HL-60 (cell line): ENCODE data around the gene ADGRL3.
"Not testable (repeated sequence)": the region's sequence is repeated elsewhere in the genome, so short reads cannot be mapped to it uniquely, and the experiment has no call there.

Experiments used
- DNase-seq, 2 experiments: peaks; one replicate each; pipeline ENCODE4 v3.0.0-alpha.2; 2010 to 2020; ENCODE audit warnings: low read depth in 1 of 2, low spot score in 1 of 2
- H3K27ac ChIP-seq: fragments of 250-450 bp; sonication (Bioruptor Pico); replicated peaks from 2 replicates; pipeline ENCODE4 v1.5.1; 2020; ENCODE audit warnings: mild to moderate bottlenecking, moderate library complexity
- H3K27me3 ChIP-seq: fragments of 250-450 bp; sonication (Bioruptor Pico); 2 replicates; pipeline ENCODE4 v1.5.1; 2021; ENCODE audit warnings: mild to moderate bottlenecking, moderate library complexity; ENCODE audit not compliant: insufficient read depth, poor library complexity, severe bottlenecking
- H3K4me3 ChIP-seq: replicated peaks from 2 replicates; pipeline ENCODE4 v1.5.1; 2011; ENCODE audit warnings: mild to moderate bottlenecking, control low read depth, low read length; ENCODE audit not compliant: insufficient read depth
- GABPA ChIP-seq: IDR thresholded peaks from 2 replicates; pipeline ENCODE4 v1.6.1; 2012; ENCODE audit warnings: low read depth
- POLR2AphosphoS5 ChIP-seq: IDR thresholded peaks from 2 replicates; pipeline ENCODE4 v1.6.1; 2012; ENCODE audit warnings: low read depth
- SPI1 ChIP-seq: IDR thresholded peaks from 2 replicates; pipeline ENCODE4 v1.6.1; 2012; ENCODE audit warnings: low read depth, mild to moderate bottlenecking, borderline replicate concordance
- TF ChIP-seq, protein P1 (sequence below): IDR thresholded peaks from one replicate; pipeline ENCODE4 v1.5.1; 2011; ENCODE audit warnings: low read length, control low read depth, inconsistent platforms; ENCODE audit not compliant: insufficient read depth
- TF ChIP-seq, protein P2 (sequence below): IDR thresholded peaks from 2 replicates; pipeline ENCODE4 v1.6.1; 2012; ENCODE audit warnings: low read depth; ENCODE audit not compliant: insufficient replicate concordance

Gene ADGRL3

DNA sequence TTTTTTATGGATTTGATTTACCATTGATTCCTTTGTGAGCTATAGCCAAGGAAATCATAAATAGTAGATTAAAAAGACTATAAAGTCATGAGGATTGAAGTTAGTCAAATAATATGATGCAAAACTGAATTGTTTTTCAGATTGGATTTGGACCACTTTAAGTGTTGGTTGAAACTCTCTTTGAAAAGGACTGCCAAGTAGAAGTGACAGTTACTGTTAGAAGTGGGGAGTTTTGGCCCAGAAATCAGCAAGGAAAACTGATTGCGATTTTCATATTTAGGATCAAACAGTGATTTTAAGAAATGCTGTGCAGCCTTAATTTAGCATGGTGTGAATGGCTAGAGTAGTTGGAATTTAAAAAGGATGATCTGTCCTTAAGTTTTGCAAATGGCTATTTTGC is 4.9 kb downstream of the ADGRL3 start:
- Histone ChIP-seq H3K4me3 (no peak overlapping the region), H3K27me3 (peaks cover 35% of the 10 kb centered on the region)

DNA sequence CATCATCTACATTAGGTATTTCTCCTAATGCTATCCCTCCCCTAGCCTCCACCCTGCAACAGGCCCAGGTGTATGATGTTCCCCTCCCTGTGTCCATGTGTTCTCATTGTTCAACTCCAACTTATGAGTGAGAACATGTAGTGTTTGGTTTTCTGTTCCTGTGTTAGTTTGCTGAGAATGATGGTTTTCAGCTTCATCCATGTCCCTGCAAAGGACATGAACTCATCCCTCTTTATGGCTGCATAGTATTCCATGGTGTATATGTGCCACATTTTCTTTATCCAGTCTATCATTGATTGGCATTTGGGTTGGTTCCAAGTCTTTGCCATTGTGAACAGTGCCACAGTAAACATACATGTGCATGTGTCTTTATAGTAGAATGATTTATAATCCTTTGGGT is 7.0 kb downstream of the ADGRL3 start:
- not testable (repeated sequence) for H3K4me3 ChIP-seq, DNase-seq, H3K27ac ChIP-seq
- peaks cover 22% of the 10 kb centered on the region for H3K27me3 ChIP-seq

More for the DNA sequence above, 4.9 kb downstream of the ADGRL3 start:
- H3K27ac ChIP-seq: no peak overlapping the region
- TF ChIP-seq, protein P1, sequence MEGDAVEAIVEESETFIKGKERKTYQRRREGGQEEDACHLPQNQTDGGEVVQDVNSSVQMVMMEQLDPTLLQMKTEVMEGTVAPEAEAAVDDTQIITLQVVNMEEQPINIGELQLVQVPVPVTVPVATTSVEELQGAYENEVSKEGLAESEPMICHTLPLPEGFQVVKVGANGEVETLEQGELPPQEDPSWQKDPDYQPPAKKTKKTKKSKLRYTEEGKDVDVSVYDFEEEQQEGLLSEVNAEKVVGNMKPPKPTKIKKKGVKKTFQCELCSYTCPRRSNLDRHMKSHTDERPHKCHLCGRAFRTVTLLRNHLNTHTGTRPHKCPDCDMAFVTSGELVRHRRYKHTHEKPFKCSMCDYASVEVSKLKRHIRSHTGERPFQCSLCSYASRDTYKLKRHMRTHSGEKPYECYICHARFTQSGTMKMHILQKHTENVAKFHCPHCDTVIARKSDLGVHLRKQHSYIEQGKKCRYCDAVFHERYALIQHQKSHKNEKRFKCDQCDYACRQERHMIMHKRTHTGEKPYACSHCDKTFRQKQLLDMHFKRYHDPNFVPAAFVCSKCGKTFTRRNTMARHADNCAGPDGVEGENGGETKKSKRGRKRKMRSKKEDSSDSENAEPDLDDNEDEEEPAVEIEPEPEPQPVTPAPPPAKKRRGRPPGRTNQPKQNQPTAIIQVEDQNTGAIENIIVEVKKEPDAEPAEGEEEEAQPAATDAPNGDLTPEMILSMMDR: no peak
- TF ChIP-seq SPI1 (no peak), POLR2AphosphoS5 (no peak), GABPA (no peak)
- TF ChIP-seq, protein P2, sequence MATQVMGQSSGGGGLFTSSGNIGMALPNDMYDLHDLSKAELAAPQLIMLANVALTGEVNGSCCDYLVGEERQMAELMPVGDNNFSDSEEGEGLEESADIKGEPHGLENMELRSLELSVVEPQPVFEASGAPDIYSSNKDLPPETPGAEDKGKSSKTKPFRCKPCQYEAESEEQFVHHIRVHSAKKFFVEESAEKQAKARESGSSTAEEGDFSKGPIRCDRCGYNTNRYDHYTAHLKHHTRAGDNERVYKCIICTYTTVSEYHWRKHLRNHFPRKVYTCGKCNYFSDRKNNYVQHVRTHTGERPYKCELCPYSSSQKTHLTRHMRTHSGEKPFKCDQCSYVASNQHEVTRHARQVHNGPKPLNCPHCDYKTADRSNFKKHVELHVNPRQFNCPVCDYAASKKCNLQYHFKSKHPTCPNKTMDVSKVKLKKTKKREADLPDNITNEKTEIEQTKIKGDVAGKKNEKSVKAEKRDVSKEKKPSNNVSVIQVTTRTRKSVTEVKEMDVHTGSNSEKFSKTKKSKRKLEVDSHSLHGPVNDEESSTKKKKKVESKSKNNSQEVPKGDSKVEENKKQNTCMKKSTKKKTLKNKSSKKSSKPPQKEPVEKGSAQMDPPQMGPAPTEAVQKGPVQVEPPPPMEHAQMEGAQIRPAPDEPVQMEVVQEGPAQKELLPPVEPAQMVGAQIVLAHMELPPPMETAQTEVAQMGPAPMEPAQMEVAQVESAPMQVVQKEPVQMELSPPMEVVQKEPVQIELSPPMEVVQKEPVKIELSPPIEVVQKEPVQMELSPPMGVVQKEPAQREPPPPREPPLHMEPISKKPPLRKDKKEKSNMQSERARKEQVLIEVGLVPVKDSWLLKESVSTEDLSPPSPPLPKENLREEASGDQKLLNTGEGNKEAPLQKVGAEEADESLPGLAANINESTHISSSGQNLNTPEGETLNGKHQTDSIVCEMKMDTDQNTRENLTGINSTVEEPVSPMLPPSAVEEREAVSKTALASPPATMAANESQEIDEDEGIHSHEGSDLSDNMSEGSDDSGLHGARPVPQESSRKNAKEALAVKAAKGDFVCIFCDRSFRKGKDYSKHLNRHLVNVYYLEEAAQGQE: no peak
- DNase-seq: no peak

DNA sequence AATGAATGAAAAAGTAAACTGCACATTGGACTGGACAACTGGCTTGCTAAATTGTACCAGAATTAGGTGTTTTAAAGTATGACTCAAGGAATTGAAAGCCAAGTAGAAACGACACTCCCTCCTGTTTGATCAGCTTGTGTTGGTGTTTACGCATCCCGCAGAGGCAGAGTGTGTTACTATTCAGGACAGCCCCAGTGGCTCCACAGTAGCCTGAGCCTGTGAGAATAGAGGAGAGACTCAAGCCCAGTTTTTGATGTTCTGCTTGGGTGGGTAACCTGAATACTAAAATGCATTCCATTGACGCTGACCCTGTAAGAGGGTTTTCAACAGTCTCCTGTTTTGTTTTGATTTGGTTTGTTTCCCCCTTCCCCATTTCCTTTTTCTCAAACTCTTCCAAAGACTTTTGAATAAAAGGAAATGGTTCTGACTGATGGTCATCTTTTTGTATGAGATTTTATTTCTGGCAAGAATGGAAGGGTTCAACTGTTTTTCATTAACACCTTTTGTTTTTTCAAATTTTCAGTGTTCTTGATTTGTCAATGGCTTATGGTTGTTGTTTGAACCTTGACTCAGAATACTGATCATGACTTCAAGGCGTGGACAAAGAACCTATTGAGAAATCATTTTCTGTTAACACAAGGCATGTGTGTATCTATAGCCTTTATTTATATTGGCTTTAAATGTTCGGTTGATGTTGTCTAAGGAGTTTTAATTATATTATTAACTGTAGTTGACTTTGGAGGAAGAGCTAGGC is 10.2 kb downstream of the ADGRL3 start:
- no peak overlapping the region for H3K4me3 ChIP-seq
- no peak for DNase-seq
- H3K27me3 ChIP-seq: peaks cover 3% of the 10 kb centered on the region
- TF ChIP-seq, protein P2: no peak
- no peak for TF ChIP-seq POLR2AphosphoS5
- TF ChIP-seq, protein P1: no peak
- no peak for TF ChIP-seq GABPA
- TF ChIP-seq SPI1: no peak
- H3K27ac ChIP-seq: no peak overlapping the region

DNA sequence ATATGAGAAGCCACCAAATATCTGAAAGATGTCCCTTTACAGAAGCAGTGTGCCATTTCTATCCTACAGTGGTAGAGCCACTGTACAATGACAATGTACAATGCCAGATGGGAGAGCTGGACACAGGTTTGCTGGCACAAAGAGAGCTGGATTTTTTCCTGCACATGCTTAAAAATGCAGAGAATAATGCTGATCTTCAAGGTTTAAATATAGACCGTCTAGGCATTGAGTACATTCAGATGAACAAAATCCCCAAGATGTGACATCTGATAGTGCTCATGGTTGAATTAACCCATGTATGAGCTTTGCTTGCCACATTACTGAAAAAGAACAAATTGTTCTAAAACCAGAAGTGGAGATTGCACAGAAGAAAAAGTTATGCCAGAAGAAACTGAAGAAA is 11.7 kb downstream of the ADGRL3 start:
- no peaks in the 10 kb centered on the region for H3K27me3 ChIP-seq
- TF ChIP-seq, protein P1: no peak
- TF ChIP-seq POLR2AphosphoS5: no peak
- no peak overlapping the region for H3K4me3 ChIP-seq
- no peak for DNase-seq
- H3K27ac ChIP-seq: no peak overlapping the region
